Keratinocyte (primary cell): ENCODE measurements around the gene GPRC5C. TPM values are rescaled to one million over a fixed set of nuclear protein-coding genes. Genes with fewer than 3 reads are reported as not detected.

ENCODE experiments used
- DNase-seq: peaks from one replicate; pipeline ENCODE4 v3.0.0-alpha.2; 2011; ENCODE audit warnings: low read depth, missing footprints, low spot score
- FAIRE-seq: peaks from 2 replicates; lab custom pipeline; 2011; peaks lifted over from hg19 to GRCh38; lab: Jason Lieb, UNC
- H2AFZ ChIP-seq: 2 replicates; pipeline ENCODE4 v1.6.0; 2012; ENCODE audit warnings: low read length, control low read depth, inconsistent platforms; ENCODE audit not compliant: control insufficient read depth
- H3K27ac ChIP-seq: 2 replicates; pipeline ENCODE4 v1.5.1; 2011; ENCODE audit warnings: low read length; ENCODE audit not compliant: control insufficient read depth, insufficient read depth
- H3K27me3 ChIP-seq: 3 replicates; pipeline ENCODE4 v1.6.0; 2011; ENCODE audit warnings: low read length; ENCODE audit not compliant: control insufficient read depth, insufficient read depth; ENCODE audit errors: extremely low read depth
- H3K36me3 ChIP-seq, 2 experiments: 2 replicates in 1 of 2; 3 replicates in 1 of 2; pipeline ENCODE4 v1.5.1; 2011; ENCODE audit warnings: low read length in 2 of 2, mild to moderate bottlenecking in 1 of 2; ENCODE audit not compliant: control insufficient read depth in 2 of 2, insufficient read depth in 2 of 2; ENCODE audit errors: extremely low read depth in 1 of 2
- H3K4me1 ChIP-seq: 3 replicates; pipeline ENCODE4 v1.5.1; 2011; ENCODE audit warnings: low read length; ENCODE audit not compliant: control insufficient read depth, insufficient read depth; ENCODE audit errors: extremely low read depth
- H3K4me2 ChIP-seq: 3 replicates; pipeline ENCODE4 v1.6.0; 2011; ENCODE audit warnings: low read depth, low read length; ENCODE audit not compliant: control insufficient read depth, insufficient read depth; ENCODE audit errors: extremely low read depth
- H3K4me3 ChIP-seq, 3 experiments: fragments of 200-600 bp in 1 of 3; sonication (generic) in 1 of 3; 2 replicates in 2 of 3; 3 replicates in 1 of 3; pipeline ENCODE4 v1.5.1; 2011 to 2016; ENCODE audit warnings: low read length in 3 of 3, mild to moderate bottlenecking in 3 of 3, control low read depth in 2 of 3, inconsistent platforms in 1 of 3, low read depth in 1 of 3, mixed read lengths in 1 of 3, mixed run types in 1 of 3, moderate library complexity in 1 of 3; ENCODE audit not compliant: control insufficient read depth in 2 of 3, insufficient read depth in 2 of 3; ENCODE audit errors: extremely low read depth in 1 of 3
- H3K79me2 ChIP-seq: 2 replicates; pipeline ENCODE4 v1.6.0; 2012; ENCODE audit warnings: low read length; ENCODE audit not compliant: control insufficient read depth, insufficient read depth
- H3K9ac ChIP-seq: 3 replicates; pipeline ENCODE4 v1.6.0; 2011; ENCODE audit warnings: low read length; ENCODE audit not compliant: control insufficient read depth, insufficient read depth; ENCODE audit errors: extremely low read depth
- H3K9me1 ChIP-seq: 3 replicates; pipeline ENCODE4 v1.6.0; 2011; ENCODE audit warnings: low read length; ENCODE audit not compliant: control insufficient read depth, insufficient read depth; ENCODE audit errors: extremely low read depth
- H3K9me3 ChIP-seq: 2 replicates; pipeline ENCODE4 v1.5.1; 2012; ENCODE audit warnings: low read depth, low read length; ENCODE audit not compliant: control insufficient read depth
- H4K20me1 ChIP-seq: 3 replicates; pipeline ENCODE4 v1.6.0; 2011; ENCODE audit warnings: low read length; ENCODE audit not compliant: control insufficient read depth, insufficient read depth; ENCODE audit errors: extremely low read depth
- EZH2 ChIP-seq: IDR thresholded peaks from one replicate; pipeline ENCODE4 v1.6.1; 2012; ENCODE audit warnings: inconsistent platforms, mild to moderate bottlenecking, low read length, moderate library complexity
- dilution Hi-C: fragments of 300-500 bp; cut with MboI; formaldehyde crosslinking; loops from one replicate; pipeline ENCODE4 v1.7.0; 2020; ENCODE audit warnings: low sequenced_read_pairs; ENCODE audit not compliant: extremely low pct_ligation_motif_present
- polyA plus RNA-seq, 5 experiments: library from polyadenylated mRNA; depleted of rRNA in 3 of 5; stranded (reverse) in 3 of 5; stranded (forward) in 1 of 5; unstranded in 1 of 5; fragments of >200 nt; gene quantifications; 1 replicate in 1 of 5; 2 replicates in 3 of 5; 3 replicates in 1 of 5; pipeline versions ENCODE4 v1.2.1 to v1.2.3, GENCODE V29; 2011 to 2012; ENCODE audit warnings: missing spikeins in 2 of 5, low read depth in 1 of 5, low replicate concordance in 1 of 5
- TF ChIP-seq, protein P1 (sequence below), 3 experiments: IDR thresholded peaks in 1 of 3; conservative IDR thresholded peaks in 1 of 3; optimal IDR thresholded peaks in 1 of 3; 2 replicates in 2 of 3; 3 replicates in 1 of 3; pipeline versions ENCODE3 to v1.5.1; 2011; ENCODE audit warnings: low read length in 3 of 3, mild to moderate bottlenecking in 3 of 3, moderate library complexity in 2 of 3, control low read depth in 1 of 3, inconsistent platforms in 1 of 3; ENCODE audit not compliant: insufficient read depth in 2 of 3; ENCODE audit errors: extremely low read depth in 1 of 3

The GPRC5C gene
- polyA plus RNA-seq, 1 donor (not counting 4 experiments of a cell fraction or from before 2014, with no cell fraction given): 24.2 TPM

DNA sequence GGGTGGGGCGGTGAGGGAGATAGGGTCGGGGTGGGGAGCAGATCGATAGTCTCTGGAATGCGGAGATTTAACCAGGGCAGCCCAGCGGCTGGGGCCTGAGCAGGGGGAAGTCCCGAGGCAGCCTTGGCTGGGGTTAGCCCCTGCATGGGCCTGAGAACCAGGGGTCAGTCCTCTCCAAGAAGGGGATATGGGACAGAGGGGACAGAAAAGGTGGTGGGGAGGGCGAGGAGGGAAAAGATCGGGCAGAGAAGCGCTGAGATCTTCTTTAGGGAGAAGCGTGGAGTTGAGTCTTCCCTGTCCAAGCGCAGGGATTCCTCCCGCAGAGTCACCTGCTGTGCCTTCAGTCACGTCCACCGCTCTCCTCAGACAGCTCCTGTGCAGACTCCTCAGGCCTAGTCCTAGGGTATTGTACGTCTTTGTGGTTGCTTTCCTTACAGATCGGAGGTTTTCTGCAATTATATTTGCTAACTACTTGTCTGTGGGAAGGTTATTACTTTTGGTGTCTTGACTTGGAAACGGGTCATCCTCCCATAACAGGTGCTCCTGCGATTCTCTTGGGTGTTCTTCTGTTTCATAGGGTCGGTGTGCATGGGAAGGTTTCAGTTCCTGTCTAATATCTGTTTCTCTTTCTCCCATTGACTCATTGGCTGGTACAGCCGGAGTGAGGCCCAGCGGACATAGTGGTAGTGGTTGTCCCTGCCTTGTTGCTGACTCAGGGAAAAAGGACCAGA is 35.5 kb downstream of the GPRC5C start:
- Histone ChIP-seq H3K79me2 (no peaks in the 10 kb centered on the region), H3K4me3 (no peak overlapping the region), H3K27ac (no peak overlapping the region), H4K20me1 (no peaks in the 10 kb centered on the region), H3K9ac (no peak overlapping the region), H2AFZ (no peak overlapping the region), H3K4me2 (no peak overlapping the region), H3K27me3 (peaks cover 12% of the 10 kb centered on the region), H3K9me3 (no peaks in the 10 kb centered on the region), H3K9me1 (no peaks in the 10 kb centered on the region), H3K4me1 (no peaks in the 10 kb centered on the region), H3K36me3 (no peaks in the 10 kb centered on the region)
- TF ChIP-seq, protein P1, sequence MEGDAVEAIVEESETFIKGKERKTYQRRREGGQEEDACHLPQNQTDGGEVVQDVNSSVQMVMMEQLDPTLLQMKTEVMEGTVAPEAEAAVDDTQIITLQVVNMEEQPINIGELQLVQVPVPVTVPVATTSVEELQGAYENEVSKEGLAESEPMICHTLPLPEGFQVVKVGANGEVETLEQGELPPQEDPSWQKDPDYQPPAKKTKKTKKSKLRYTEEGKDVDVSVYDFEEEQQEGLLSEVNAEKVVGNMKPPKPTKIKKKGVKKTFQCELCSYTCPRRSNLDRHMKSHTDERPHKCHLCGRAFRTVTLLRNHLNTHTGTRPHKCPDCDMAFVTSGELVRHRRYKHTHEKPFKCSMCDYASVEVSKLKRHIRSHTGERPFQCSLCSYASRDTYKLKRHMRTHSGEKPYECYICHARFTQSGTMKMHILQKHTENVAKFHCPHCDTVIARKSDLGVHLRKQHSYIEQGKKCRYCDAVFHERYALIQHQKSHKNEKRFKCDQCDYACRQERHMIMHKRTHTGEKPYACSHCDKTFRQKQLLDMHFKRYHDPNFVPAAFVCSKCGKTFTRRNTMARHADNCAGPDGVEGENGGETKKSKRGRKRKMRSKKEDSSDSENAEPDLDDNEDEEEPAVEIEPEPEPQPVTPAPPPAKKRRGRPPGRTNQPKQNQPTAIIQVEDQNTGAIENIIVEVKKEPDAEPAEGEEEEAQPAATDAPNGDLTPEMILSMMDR (optimal IDR thresholded peaks at IDR 0.05 in 1 of 3, IDR thresholded peaks at IDR 0.05 in 1 of 3, conservative IDR thresholded peaks at IDR 0.05 in 1 of 3; ENCODE audit: extremely low read depth in 1 of 3, insufficient read depth in 2 of 3, low read length in 3 of 3): no peak
- no peak for TF ChIP-seq EZH2
- DNase-seq: no peak
- FAIRE-seq: no peak
- dilution Hi-C loops: no loop called here

DNA sequence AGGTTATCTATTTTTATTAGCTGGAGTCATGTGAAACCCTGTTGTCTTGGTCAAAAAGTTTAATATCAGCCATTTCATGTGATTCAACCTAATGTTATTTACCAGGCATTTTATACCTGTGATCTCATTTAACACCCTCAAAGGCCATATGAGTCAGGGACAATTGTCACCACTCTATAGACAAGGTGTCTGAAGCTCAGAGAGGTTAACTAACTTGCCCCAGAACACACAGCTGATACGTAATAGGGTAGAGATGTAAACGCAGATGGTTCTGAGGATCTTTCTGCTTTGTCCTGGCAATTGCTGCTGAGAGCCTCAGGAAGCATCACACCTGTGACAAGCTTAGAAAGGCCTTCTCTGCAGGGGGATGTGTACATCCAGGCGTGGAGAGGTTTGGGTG is 39.5 kb downstream of the GPRC5C start:
- dilution Hi-C loops: no loop called here
- Histone ChIP-seq H3K4me2 (no peak overlapping the region), H3K4me1 (no peaks in the 10 kb centered on the region), H4K20me1 (no peaks in the 10 kb centered on the region), H3K36me3 (no peaks in the 10 kb centered on the region), H3K9me1 (no peaks in the 10 kb centered on the region), H3K79me2 (no peaks in the 10 kb centered on the region), H3K9ac (no peak overlapping the region), H3K9me3 (no peaks in the 10 kb centered on the region), H2AFZ (no peak overlapping the region), H3K27me3 (peaks cover 6% of the 10 kb centered on the region), H3K4me3 (no peak overlapping the region), H3K27ac (no peak overlapping the region)
- no peak for DNase-seq
- FAIRE-seq: no peak
- TF ChIP-seq EZH2: no peak
- TF ChIP-seq, protein P1 (optimal IDR thresholded peaks at IDR 0.05 in 1 of 3, IDR thresholded peaks at IDR 0.05 in 1 of 3, conservative IDR thresholded peaks at IDR 0.05 in 1 of 3; ENCODE audit: extremely low read depth in 1 of 3, insufficient read depth in 2 of 3, low read length in 3 of 3): no peak
